MG63 (cell line): ENCODE results near the gene NT5C2. TPM values are rescaled to one million over a fixed set of nuclear protein-coding genes. Genes with fewer than 3 reads are reported as not detected.
"Not testable (repeated sequence)": the region's sequence is repeated elsewhere in the genome, so short reads cannot be mapped to it uniquely, and the experiment has no call there.

ENCODE experiments used
- DNase-seq: peaks from one replicate; pipeline ENCODE4 v3.0.0-alpha.2; 2020
- H3K27me3 ChIP-seq: fragments of 250-450 bp; sonication (Bioruptor Pico); 2 replicates; pipeline ENCODE4 v1.5.1; 2020; ENCODE audit warnings: mild to moderate bottlenecking, moderate library complexity
- H3K36me3 ChIP-seq: fragments of 250-450 bp; sonication (Bioruptor Pico); 2 replicates; pipeline ENCODE4 v1.5.1; 2020; ENCODE audit warnings: mild to moderate bottlenecking, moderate library complexity
- H3K4me3 ChIP-seq: fragments of 250-450 bp; sonication (Bioruptor Pico); 2 replicates; pipeline ENCODE4 v1.5.1; 2020; ENCODE audit warnings: mild to moderate bottlenecking, moderate library complexity
- H3K9me3 ChIP-seq: fragments of 250-450 bp; sonication (Bioruptor Pico); 2 replicates; pipeline ENCODE4 v1.5.1; 2020; ENCODE audit warnings: mild to moderate bottlenecking, moderate library complexity
- total RNA-seq: library from RNA; depleted of rRNA; stranded (reverse); fragments of >200 nt; shearing (Covaris generic); gene quantifications from 2 replicates; pipeline ENCODE4 v1.2.3, GENCODE V29; 2014; ENCODE audit warnings: low replicate concordance

The NT5C2 gene
- total RNA-seq, 1 experiment from 2014 or later, result 9.9 TPM

DNA sequence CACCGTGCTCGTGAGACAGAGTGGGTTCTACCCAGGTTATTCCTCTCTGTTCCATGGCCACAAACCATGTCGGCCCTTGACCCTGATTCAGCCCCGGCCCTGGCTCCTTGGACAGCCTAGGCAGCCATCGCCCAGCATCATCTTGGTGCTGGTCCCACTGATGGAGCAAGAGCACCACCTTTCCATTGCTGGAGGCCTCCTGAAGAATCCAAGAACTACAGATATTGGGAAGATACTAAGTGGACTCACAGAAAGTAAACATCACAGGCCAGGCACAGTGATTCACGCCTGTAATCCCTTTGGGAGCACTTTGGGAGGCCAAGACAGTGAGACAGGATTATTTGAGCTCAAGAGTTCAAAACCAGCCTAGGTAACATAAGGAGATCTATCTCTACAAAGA, 125.1 kb downstream of the NT5C2 start:
- no peaks in the 10 kb centered on the region for H3K36me3 ChIP-seq
- no peak for DNase-seq
- H3K9me3 ChIP-seq, result no peaks in the 10 kb centered on the region
- no peaks in the 10 kb centered on the region; the same call in 1 of the 2 replicates for H3K27me3 ChIP-seq
- H3K4me3 ChIP-seq, result no peak overlapping the region

DNA sequence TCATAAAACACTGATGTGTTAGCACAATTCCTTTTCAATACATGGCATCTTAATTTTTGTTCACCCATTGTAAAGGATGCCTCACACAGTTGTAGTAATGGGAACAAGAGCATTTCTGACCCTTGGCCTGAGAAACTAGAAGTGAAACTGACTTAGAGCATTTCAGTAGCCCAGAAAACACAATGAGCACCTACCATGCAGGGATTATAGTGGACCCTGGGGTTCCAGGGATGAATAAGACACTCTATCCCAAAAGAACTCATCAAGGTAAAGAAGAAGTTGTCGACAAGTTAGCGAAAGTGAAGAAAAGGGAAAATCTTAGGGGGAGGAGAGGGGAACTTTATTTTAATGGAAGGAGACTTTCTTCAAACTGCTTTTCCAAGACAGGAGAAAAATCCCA, 125.6 kb downstream of the NT5C2 start:
- no peak overlapping the region for H3K4me3 ChIP-seq
- H3K27me3 ChIP-seq, result no peaks in the 10 kb centered on the region; the same call in 1 of the 2 replicates
- H3K9me3 ChIP-seq, result no peaks in the 10 kb centered on the region
- DNase-seq, result no peak
- no peaks in the 10 kb centered on the region for H3K36me3 ChIP-seq

DNA sequence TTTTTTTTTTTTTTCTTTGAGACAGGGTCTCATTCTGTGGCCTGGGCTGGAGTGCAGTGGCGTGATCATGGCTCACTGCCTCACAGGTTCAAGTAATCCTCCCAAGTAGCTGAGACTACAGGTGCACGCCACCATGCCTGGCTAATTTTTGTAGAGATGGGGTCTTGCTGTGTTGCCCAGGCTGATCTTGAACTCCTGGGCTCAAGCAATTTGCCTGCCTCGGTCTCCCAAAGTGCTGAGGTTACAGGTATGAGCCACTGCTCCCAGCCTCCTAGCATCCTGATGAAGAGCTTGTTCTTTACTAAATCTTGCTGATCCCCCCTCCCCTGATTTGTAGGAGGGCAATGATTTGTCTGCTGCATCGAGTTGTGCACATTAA, 126.0 kb downstream of the NT5C2 start:
- H3K27me3 ChIP-seq, H3K4me3 ChIP-seq, DNase-seq, H3K36me3 ChIP-seq, H3K9me3 ChIP-seq: not testable (repeated sequence)

DNA sequence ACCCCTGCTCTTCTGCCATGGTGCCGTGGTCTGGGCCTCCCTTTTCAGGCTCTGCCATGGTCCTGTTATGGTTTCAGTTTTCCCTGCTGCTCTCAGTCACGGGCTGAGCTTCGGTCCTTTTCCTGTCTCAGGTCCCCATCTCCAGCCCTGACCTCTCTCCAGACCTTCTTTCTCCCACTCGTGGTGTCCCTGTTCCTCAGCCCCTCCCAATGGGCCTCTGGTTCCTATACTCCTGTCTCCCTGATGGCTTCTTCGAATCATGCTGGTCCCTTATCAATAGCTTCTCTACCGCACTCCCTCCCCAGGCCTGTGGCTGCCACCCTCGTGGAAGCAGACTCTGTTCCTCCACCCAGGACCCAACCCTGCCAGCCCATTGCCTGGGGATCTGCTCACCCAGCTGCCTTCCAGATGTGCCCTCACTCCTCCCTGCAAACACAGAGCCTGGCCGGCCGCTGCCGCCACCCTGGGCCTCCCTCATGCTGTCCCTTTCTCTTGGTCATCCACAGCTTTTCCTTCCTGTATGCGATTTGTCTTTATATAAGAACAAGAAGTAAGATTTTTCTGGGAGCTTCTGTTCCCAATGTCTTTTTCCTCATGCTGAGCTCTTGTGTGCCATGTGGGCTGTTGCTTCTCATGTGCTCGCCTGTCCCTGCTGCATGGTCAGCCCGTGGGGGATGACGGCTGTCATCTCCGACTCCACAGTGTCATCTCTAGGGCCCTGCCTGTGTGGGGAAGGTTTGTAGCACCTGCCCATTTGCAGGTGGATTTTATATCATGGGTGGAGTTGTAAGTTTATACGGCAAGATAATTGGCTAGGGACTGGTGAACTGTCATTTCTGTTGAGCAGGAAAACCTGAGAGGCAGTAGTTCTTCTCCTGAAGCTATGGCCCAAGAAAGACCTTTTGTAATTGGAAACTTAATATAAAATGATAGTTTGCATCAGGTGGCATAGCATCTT, 126.7 kb downstream of the NT5C2 start:
- H3K4me3 ChIP-seq, result no peak overlapping the region
- H3K9me3 ChIP-seq, result no peaks in the 10 kb centered on the region
- no peaks in the 10 kb centered on the region for H3K36me3 ChIP-seq
- no peak for DNase-seq
- no peaks in the 10 kb centered on the region; the same call in 1 of the 2 replicates for H3K27me3 ChIP-seq

DNA sequence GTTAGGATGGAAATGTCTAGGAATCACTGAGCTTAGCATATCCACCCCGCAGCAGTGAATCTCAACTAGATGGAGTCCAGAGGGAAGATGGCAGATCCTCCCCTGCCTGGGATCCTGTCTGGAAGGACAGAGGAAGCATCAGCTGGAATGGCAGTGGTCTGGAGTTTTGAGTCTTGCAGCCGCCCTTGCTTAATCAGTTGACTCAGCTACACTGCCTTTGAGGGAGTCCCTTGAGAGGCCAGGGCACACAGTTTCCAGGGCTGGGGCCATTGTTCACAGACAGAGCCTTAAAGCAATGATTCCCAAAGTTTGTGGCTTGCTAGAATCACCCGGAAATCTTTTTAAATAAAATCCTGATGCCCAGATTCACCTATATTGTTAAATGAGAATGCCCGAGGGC, 128.1 kb downstream of the NT5C2 start:
- Histone ChIP-seq H3K4me3 (no peak overlapping the region), H3K9me3 (no peaks in the 10 kb centered on the region), H3K27me3 (no peaks in the 10 kb centered on the region), H3K36me3 (no peaks in the 10 kb centered on the region)
- DNase-seq, result no peak

DNA sequence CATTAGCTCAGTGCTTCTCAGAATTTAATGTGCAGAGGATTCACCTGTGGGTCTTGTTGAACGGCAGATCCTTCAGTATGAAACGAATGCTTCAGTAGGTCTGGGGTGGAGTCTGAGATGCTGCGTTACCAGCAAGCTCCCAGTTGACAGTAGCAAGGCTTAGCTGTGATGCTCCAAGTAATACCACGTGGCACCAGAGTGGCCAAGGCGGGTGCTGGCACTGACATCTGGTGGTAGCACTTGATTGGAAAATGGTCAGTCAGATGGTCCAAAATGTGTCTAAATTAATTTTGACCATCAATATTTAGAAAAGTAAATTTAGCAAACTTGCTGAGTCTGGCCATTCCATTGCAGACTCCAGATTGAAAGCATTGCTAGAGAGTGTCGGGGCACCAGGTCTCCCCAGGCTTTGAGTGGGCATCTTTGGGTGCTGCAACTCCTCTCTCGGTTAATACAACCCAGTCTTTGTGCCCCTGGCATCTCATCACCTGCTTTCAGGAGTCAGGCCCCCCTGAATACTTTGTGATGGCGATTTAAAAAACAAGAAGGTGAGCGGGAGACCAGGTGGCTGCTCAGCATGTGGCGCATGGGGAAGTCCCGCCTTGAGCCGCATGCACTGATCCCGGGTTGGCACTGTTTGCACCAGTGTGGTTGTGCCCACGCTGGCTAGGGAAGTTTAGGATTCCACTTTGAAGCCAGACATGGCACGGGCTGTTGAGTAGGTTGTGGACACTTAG, 130.1 kb downstream of the NT5C2 start:
- H3K27me3 ChIP-seq, result no peaks in the 10 kb centered on the region
- no peaks in the 10 kb centered on the region for H3K36me3 ChIP-seq
- no peak overlapping the region for H3K4me3 ChIP-seq
- no peak for DNase-seq
- no peaks in the 10 kb centered on the region for H3K9me3 ChIP-seq

DNA sequence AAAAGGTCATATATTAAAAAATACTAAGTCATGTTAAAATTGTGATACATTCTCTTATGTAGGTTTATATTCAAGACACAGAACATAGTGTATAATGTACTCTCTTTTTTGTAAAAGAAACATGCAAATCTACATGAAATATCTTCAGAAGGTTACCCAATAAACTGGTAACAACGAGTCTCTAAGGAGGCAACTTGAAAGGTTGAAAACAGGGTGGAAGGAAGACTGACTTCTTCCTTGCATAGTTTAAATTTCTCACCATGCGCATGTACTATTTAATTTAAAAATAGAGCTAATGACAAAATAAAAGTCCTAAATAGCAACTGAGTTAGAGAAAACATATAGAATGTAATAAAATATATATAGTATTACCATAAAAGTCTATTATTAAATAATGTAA, 132.5 kb downstream of the NT5C2 start:
- no peak for DNase-seq
- no peak overlapping the region for H3K4me3 ChIP-seq
- no peaks in the 10 kb centered on the region for H3K9me3 ChIP-seq
- no peaks in the 10 kb centered on the region for H3K27me3 ChIP-seq
- no peaks in the 10 kb centered on the region for H3K36me3 ChIP-seq

DNA sequence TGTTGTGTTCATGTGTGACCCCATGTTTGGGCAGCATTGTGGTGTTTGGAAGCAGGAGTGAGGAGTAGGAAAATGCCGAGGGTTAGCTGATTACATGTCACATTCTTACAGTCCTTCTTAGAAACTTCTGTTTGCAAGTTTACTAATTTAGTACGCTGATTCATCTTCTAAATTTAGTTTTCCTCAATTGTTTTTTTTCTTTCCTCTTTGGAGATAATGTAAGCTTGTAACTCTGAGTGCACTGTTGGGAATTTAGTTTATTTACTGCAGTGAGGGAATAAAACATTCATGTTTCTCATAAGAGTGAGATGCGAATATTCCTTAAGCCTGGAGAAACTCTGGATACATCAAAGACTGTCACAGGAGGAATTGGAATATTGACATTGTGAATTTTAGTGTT, 135.0 kb downstream of the NT5C2 start:
- DNase-seq, result no peak
- Histone ChIP-seq H3K4me3 (no peak overlapping the region), H3K36me3 (no peaks in the 10 kb centered on the region), H3K9me3 (no peaks in the 10 kb centered on the region), H3K27me3 (no peaks in the 10 kb centered on the region)

DNA sequence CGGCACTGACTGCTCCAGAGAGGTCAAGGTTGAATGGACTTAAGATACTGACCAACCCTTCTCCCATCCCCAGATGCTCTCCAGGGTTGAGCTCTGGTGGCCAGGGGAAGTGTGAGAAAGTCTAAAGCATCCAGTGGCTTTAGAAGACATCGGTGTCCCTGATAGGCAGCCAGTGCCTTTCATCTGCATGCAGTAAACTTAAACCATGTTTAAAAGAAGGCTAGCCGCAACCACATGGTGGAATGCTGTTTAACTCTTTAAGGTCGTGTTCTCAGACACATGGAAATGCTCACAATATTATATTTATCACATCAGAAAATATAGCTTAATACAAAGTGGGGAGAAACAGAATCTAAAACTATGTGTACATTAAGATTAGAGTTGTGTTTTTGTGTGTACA, 138.0 kb downstream of the NT5C2 start:
- no peaks in the 10 kb centered on the region for H3K27me3 ChIP-seq
- H3K9me3 ChIP-seq, result no peaks in the 10 kb centered on the region
- no peak for DNase-seq
- H3K4me3 ChIP-seq, result no peak overlapping the region
- H3K36me3 ChIP-seq, result no peaks in the 10 kb centered on the region

DNA sequence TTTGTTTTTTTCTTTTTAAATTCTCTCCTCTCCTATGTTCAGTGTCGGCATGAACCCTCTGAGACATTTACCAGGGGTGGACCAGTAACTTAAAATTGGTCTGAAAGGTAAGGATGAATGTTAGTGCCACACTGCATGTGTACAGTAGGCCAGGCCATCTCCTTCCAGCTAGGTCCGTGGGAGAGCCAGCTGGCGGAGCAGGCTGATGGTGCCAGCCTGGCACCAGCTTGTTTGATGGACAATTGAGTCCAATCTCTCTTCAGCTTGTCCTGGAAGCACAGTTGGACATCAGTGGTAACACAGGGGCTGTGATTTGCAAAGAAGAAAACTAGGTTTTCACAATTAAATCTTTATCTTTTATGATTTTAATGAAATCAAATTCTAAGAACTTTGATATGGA, 138.5 kb downstream of the NT5C2 start:
- no peak for DNase-seq
- no peaks in the 10 kb centered on the region for H3K36me3 ChIP-seq
- no peaks in the 10 kb centered on the region for H3K9me3 ChIP-seq
- no peak overlapping the region for H3K4me3 ChIP-seq
- no peaks in the 10 kb centered on the region for H3K27me3 ChIP-seq

DNA sequence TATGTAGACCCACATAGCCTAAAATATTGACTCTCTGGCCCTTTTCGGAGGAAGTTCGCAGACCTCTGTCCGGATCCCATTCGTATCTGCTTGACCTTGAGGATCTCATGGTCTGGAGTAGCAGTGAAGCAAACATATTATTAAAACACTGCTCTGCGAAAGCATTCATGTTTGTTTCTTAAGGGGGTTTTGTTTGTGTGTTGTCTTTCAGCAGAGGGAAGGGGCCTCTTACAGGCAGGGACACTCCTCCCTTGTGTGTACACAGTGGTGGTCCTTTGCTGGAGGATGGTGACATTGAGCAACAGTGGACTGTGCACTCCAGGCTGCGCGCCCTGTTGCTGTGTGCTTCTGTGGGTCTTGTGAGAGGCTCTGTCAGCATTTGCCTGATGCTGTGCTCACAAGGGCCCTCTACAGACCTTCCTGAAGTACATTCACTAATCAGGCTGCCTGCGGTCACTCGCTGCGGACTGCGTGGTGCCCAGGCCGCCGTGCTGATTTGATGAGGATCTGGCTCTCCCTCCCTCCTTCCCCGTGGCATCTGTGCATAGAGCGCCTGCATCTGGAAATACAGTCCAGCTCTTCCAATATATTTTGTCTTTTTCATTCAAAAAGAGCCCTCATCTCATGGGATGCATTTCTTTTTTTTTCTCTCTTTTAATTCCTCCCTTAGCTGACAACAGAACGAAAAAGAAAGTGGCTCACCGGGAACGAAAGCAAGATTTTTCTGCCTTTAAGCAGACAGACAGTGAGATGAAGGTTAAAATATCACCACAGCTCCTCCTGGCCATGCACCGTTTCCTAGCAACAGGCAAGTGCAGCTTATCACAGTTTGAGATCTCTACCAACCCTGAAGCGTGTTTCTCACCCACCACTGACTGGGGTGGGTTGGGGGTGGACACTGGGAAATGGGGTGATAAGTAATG, 139.2 kb downstream of the NT5C2 start:
- H3K9me3 ChIP-seq, result no peaks in the 10 kb centered on the region
- H3K4me3 ChIP-seq, result no peak overlapping the region
- no peaks in the 10 kb centered on the region for H3K27me3 ChIP-seq
- H3K36me3 ChIP-seq, result no peaks in the 10 kb centered on the region
- DNase-seq, result peak; percentile 26

DNA sequence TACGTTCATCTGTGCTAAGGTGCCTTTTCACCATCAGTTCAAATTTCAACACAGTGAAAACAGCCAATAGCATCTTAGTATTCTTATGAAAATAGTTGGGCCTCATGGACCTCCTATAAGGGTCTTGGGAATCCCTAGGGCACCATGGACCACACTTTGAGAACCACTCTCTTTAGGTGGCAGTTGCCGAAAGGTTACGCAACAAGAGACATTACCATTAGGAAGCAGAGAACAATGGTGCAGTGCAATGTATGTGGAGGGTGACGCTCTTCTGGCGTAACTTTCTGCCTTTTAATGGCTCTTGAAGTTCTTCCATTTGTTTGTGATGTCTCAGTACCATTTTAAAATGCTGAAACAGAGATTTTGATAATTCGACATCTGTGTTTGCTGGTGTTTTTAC, 143.8 kb downstream of the NT5C2 start:
- H3K4me3 ChIP-seq, result no peak overlapping the region
- no peak for DNase-seq
- H3K27me3 ChIP-seq, result no peaks in the 10 kb centered on the region
- H3K36me3 ChIP-seq, result no peaks in the 10 kb centered on the region
- H3K9me3 ChIP-seq, result no peaks in the 10 kb centered on the region

DNA sequence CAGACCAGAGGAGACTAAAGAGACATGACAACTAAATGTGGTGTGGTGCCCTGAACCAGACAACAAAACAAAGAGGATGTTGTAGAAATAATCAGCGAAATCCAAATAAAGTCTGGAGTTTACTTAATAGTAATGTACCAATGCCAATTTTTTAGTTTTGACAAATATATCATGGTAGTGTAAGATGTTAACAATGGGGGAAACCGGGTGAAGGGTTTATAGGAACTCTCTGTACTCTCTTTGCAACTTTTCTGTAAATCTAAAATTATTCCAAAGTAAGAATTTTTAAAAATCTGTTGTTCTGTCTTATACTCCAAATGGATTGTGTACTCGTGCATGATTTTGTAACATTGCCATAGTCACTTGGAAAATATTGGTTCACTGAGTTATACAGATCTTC, 145.7 kb downstream of the NT5C2 start:
- DNase-seq, result no peak
- Histone ChIP-seq H3K36me3 (no peaks in the 10 kb centered on the region), H3K27me3 (no peaks in the 10 kb centered on the region), H3K4me3 (no peak overlapping the region), H3K9me3 (no peaks in the 10 kb centered on the region)

DNA sequence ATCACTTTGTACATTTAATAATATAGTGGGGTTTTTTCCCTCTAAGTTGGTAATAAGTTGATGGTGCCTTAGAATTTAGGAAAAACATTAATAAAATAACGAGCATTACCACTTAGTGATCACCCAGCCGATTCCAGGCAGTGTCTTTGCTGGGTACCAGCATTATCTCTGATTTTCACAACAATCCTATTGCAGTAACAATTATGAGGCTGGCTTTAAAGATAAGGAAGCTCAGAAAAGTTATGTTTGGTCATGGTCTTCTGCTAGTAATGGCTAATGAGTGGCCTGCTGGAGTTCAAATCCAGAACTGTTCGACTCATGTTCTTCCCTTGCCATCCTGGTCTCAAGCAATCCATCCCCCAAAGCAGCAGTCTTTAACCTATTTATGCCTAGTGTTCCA, 147.1 kb downstream of the NT5C2 start:
- H3K36me3 ChIP-seq, result no peaks in the 10 kb centered on the region
- no peak for DNase-seq
- H3K4me3 ChIP-seq, result no peak overlapping the region
- no peaks in the 10 kb centered on the region for H3K27me3 ChIP-seq
- H3K9me3 ChIP-seq, result no peaks in the 10 kb centered on the region

DNA sequence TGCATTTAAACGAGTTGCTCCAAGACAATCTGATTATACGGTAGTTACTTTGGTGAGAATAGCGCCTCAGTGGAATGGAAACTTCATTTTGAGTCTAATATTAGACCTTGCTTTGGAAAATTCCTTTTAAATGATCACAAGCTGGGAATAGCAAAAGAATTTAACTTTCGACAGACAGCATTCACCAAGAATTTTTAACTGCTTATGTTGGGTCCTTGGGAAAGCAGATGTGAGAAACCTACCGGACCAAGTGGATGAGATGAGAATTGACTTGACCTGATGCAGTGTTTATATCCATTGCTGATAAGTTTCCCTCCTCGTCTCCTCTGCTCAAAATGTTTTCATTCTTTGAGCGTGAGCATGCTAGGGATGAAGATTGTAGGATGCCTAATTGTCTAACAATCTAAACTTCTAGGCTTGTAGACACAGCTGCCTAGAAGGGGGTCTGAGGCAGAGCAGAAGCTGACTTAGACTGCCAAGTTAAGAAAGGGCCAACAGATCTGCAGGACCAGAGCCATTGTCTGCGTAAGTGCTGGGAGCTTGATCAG, 148.1 kb downstream of the NT5C2 start:
- H3K36me3 ChIP-seq, result no peaks in the 10 kb centered on the region
- no peak for DNase-seq
- H3K27me3 ChIP-seq, result no peaks in the 10 kb centered on the region
- no peak overlapping the region for H3K4me3 ChIP-seq
- no peaks in the 10 kb centered on the region for H3K9me3 ChIP-seq

DNA sequence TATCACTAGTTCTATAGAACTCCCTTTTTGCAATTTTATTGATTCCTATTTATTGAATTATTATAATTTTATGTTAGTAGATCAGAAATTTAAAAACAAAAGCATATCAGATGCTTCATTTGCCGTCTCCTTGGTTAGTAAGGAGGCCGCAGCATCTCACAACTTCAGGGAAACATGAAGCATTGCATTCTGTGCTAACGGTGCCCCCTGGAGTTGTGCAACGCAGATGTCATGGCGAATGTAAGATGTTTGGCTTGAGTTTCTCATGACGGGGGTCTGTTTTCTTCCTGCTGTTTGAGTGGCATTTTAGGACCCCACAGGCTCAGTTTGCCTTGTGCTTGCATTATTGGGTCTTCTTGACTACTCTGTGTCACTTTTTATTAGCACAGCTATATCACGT, 150.2 kb downstream of the NT5C2 start:
- Histone ChIP-seq H3K27me3 (no peaks in the 10 kb centered on the region), H3K9me3 (no peaks in the 10 kb centered on the region)
- DNase-seq, result no peak

DNA sequence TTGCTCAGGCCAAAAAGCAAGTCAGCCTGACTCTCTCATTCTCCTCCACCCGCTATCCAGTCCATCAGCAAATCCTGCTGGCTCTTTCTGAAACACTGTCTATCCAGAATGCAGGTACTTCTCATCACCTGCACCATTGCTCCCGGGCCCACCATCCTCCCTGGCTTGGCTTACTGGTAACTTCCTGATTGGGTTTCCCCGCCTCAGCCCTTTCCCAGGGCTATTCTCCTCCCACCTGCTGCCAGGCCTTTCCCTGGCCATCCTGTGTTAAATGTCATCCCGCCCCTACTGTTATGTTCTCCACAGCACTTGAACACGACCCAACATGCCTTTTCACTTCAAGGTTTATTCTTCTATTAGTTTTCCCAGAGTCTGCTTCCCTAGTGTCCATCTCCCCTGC, 150.9 kb downstream of the NT5C2 start:
- Histone ChIP-seq H3K9me3 (no peaks in the 10 kb centered on the region), H3K36me3 (no peaks in the 10 kb centered on the region), H3K27me3 (no peaks in the 10 kb centered on the region), H3K4me3 (no peak overlapping the region)
- no peak for DNase-seq

More for the DNA sequence above, 150.2 kb downstream of the NT5C2 start:
- no peaks in the 10 kb centered on the region for H3K36me3 ChIP-seq
- H3K4me3 ChIP-seq, result no peak overlapping the region
